Activated T-helper 1 cell treated with anti-CD3 and anti-CD28 coated beads, Interleukin-12 subunit alpha, Interleukin-12 subunit beta, Interleukin-2, Interleukin-4 antibody, amounts not matched to agents 30 ng/mL and 10 ng/mL and 1 ng/mL, durations not matched to agents 14 hours and 24 hours and 36 hours (primary cell): Measurements from ENCODE around the gene GLRB. TPM values are rescaled to one million over a fixed set of nuclear protein-coding genes. Genes with fewer than 3 reads are reported as not detected.

Experiments used
- DNase-seq: peaks from one replicate; pipeline ENCODE4 v3.0.0; 2021; ENCODE audit warnings: low spot score
- H3K27ac Mint-ChIP-seq: one replicate; pipeline ENCODE4 v1.8.0; 2021; ENCODE audit warnings: mild to moderate bottlenecking, mixed read lengths
- H3K27me3 Mint-ChIP-seq: one replicate; pipeline ENCODE4 v1.8.0; 2022; ENCODE audit warnings: mild to moderate bottlenecking, moderate library complexity, mixed read lengths; ENCODE audit not compliant: insufficient read depth
- H3K36me3 Mint-ChIP-seq: one replicate; pipeline ENCODE4 v1.8.0; 2021; ENCODE audit warnings: low read depth, mixed read lengths
- H3K4me1 Mint-ChIP-seq: one replicate; pipeline ENCODE4 v1.8.0; 2021; ENCODE audit warnings: low read depth, mixed read lengths
- H3K4me3 Mint-ChIP-seq: one replicate; pipeline ENCODE4 v1.8.0; 2021; ENCODE audit warnings: mild to moderate bottlenecking, moderate library complexity, mixed read lengths
- H3K9me3 Mint-ChIP-seq: one replicate; pipeline ENCODE4 v1.8.0; 2021; ENCODE audit warnings: mixed read lengths
- intact Hi-C: fragments of 100-400 bp; cut with micrococcal nuclease; formaldehyde crosslinking; loops from one replicate; pipeline ENCODE4 v1.15.1; 2024
- total RNA-seq: library from RNA; stranded (reverse); gene quantifications from 2 replicates; pipeline ENCODE4 v1.2.3, GENCODE V29; 2022

The GLRB gene
- total RNA-seq, 1 donor from 2014 or later: not detected

DNA sequence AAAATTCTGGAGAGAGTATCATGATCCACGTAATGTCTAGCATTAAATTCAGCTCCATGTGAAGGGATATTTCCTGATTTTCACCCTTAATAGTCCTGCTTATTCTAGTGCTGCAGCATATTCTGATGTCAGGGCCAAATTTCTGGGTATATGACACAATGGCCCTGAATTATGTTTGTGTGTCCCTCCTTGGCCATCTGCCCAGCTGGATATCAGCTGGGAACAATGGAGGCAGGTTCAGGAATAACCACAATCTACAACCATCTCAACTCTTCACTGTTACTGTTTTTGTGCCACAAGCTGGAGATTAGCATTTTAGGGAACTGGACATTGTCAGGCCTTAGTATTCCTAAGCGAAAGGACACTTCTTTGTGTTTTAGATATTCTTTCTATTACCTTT is 3.5 kb downstream of the GLRB start:
- intact Hi-C loops: no loop called here
- Mint-ChIP-seq H3K27ac (no peak overlapping the region), H3K9me3 (no peaks in the 10 kb centered on the region), H3K4me3 (no peak overlapping the region), H3K36me3 (peaks cover 2% of the 10 kb centered on the region), H3K4me1 (no peaks in the 10 kb centered on the region), H3K27me3 (peaks cover 16% of the 10 kb centered on the region)
- no peak for DNase-seq

- Mint-ChIP-seq H3K4me3 (no peak overlapping the region), H3K27ac (no peak overlapping the region), H3K4me1 (no peaks in the 10 kb centered on the region), H3K27me3 (peaks cover 7% of the 10 kb centered on the region), H3K36me3 (peaks cover 2% of the 10 kb centered on the region), H3K9me3 (no peaks in the 10 kb centered on the region)
- no peak for DNase-seq
- intact Hi-C loops: no loop called here
Measured at GRCh38 chr4:157080605-157081004, 4.7 kb downstream of the GLRB start.

DNA sequence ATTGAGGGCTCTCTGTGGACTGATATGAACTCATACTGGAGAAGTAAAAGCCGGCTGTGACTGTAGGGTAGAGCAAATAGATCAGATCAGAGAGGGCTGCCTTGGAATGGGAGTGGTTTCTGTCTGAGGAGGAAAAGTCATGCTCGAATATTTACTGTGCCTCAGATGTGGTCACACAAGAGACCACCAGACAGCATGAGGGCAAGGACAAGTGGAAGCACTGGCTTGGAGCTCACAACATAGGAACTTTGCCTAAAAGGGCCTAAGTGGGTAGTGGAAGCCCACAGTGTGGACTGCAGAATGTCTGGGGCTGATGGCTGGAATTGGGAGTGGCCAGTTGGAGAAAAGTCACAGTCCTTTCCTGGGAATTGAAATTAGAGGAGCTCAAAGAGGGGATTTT is 19.8 kb downstream of the GLRB start:
- Mint-ChIP-seq H3K27me3 (no peaks in the 10 kb centered on the region), H3K4me1 (no peaks in the 10 kb centered on the region), H3K9me3 (no peaks in the 10 kb centered on the region), H3K4me3 (no peak overlapping the region), H3K27ac (no peak overlapping the region), H3K36me3 (no peaks in the 10 kb centered on the region)
- no peak for DNase-seq
- intact Hi-C loops: no loop called here

GRCh38 chr4:157096439-157096838 is 20.5 kb downstream of the GLRB start:
- no peak overlapping the region for H3K27ac Mint-ChIP-seq
- no peaks in the 10 kb centered on the region for H3K9me3 Mint-ChIP-seq
- no peaks in the 10 kb centered on the region for H3K27me3 Mint-ChIP-seq
- H3K4me3 Mint-ChIP-seq: no peak overlapping the region
- DNase-seq: no peak
- H3K4me1 Mint-ChIP-seq: no peaks in the 10 kb centered on the region
- intact Hi-C loops: no loop called here
- no peaks in the 10 kb centered on the region for H3K36me3 Mint-ChIP-seq

DNA sequence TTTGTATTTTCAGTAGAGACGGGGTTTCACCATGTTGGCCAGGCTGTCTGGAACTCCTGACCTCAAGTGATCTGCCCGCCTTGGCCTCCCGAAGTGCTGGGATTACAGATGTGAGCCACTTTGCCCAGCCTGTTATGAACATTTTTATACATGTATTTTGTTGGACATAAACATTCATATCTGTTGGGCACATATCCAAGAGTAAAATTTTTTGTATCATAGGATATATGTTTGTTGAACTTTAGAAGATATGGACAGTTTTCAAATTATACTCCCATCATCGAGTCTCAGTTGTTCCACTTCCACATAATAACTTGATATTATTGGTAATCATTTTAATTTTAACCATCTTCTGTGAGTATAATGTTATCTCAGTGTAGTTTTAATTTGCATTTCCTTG is 23.6 kb downstream of the GLRB start:
- no peaks in the 10 kb centered on the region for H3K4me1 Mint-ChIP-seq
- no peak for DNase-seq
- intact Hi-C loops: no loop called here
- no peaks in the 10 kb centered on the region for H3K36me3 Mint-ChIP-seq
- no peak overlapping the region for H3K27ac Mint-ChIP-seq
- H3K9me3 Mint-ChIP-seq: no peaks in the 10 kb centered on the region
- no peak overlapping the region for H3K4me3 Mint-ChIP-seq
- H3K27me3 Mint-ChIP-seq: no peaks in the 10 kb centered on the region

DNA sequence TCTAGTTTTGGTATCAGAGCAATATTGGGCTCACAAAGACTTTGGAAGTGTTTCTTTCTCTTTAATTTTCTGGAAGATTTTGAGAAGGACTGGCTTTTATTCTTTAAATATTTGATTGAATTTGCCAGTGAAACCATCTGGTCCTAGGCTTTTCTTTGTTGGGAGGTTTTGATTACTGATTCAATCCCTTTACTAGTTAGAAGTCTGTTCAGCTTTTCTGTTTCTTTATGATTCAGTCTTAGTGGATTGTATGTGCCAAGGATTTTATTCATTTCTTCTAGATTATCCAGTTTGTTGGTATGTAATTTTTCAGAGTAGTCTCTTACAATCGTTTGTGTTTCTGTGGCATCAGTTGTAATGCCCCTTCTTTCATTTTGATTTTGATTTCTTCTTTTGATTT is 28.6 kb downstream of the GLRB start:
- no peaks in the 10 kb centered on the region for H3K27me3 Mint-ChIP-seq
- no peak overlapping the region for H3K4me3 Mint-ChIP-seq
- peaks cover 3% of the 10 kb centered on the region for H3K9me3 Mint-ChIP-seq
- no peak overlapping the region for H3K27ac Mint-ChIP-seq
- intact Hi-C loops: no loop called here
- no peak for DNase-seq
- no peaks in the 10 kb centered on the region for H3K36me3 Mint-ChIP-seq
- H3K4me1 Mint-ChIP-seq: no peaks in the 10 kb centered on the region

GRCh38 chr4:157114671-157115070 is 38.7 kb downstream of the GLRB start:
- H3K36me3 Mint-ChIP-seq: no peaks in the 10 kb centered on the region
- no peaks in the 10 kb centered on the region for H3K9me3 Mint-ChIP-seq
- no peak overlapping the region for H3K27ac Mint-ChIP-seq
- DNase-seq: no peak
- H3K4me1 Mint-ChIP-seq: no peaks in the 10 kb centered on the region
- H3K27me3 Mint-ChIP-seq: no peaks in the 10 kb centered on the region
- H3K4me3 Mint-ChIP-seq: no peak overlapping the region
- intact Hi-C loops: no loop called here

DNA sequence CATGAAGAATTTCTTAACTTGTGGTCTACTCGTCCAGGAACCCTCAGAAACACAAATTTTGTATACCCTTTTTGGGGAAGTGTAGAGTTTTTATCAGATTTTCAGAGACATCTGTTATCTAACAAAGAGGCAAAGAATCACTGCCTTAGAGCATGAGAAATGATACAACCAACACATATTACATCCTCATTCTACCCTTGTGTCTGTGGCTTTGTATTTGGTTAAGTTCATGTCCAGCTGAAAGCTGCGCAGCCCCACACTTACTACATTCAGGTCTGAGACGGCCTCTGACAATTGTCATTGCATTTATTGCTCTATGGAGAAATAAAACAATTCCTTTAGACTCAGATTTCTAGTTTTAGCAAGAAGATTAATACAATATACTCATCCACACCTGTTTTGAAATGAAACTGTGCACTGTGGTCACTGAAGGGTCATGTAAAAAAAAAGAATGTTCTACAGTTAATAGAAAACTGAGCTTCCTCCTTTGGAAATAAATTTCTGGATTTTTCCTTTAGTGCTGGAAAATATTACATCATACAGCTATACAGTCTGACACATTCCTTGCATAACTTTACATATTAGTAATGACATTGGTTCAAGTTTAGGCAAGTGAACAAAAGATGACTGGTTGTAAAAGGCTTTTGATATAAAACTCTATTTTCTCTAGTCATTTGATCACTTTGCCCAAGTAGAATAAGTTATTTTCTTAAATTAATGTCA is 39.8 kb downstream of the GLRB start:
- no peaks in the 10 kb centered on the region for H3K9me3 Mint-ChIP-seq
- H3K4me1 Mint-ChIP-seq: no peaks in the 10 kb centered on the region
- H3K27ac Mint-ChIP-seq: no peak overlapping the region
- no peaks in the 10 kb centered on the region for H3K36me3 Mint-ChIP-seq
- H3K27me3 Mint-ChIP-seq: no peaks in the 10 kb centered on the region
- no peak overlapping the region for H3K4me3 Mint-ChIP-seq
- no peak for DNase-seq
- intact Hi-C loops: no loop called here

GRCh38 chr4:157121401-157121800 is 45.5 kb downstream of the GLRB start:
- intact Hi-C loops: no loop called here
- Mint-ChIP-seq H3K36me3 (no peaks in the 10 kb centered on the region), H3K27ac (no peak overlapping the region), H3K9me3 (no peaks in the 10 kb centered on the region), H3K4me1 (no peaks in the 10 kb centered on the region), H3K27me3 (no peaks in the 10 kb centered on the region), H3K4me3 (no peak overlapping the region)
- DNase-seq: no peak

DNA sequence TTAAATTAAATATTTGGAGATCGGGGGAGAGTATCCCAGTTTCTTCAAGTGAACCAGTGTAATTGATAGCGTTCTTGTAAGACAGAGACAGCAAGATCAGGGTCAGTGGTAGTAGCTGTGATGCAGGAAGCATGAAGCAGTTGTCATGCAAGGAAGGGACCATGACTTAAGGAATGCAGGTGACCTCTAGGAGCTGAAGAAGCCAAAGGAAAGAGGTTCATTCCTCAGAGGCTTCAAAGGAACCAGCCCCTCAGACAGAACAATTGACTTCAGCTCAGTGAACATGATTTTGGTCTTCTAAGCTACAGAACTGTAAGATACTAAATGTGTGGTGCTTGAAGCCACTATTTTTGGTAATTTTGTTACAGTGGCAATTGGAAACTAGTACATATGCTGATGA is 51.6 kb downstream of the GLRB start:
- Mint-ChIP-seq H3K27me3 (no peaks in the 10 kb centered on the region), H3K36me3 (no peaks in the 10 kb centered on the region), H3K4me1 (no peaks in the 10 kb centered on the region), H3K27ac (no peak overlapping the region), H3K4me3 (no peak overlapping the region), H3K9me3 (no peaks in the 10 kb centered on the region)
- intact Hi-C loops: no loop called here
- DNase-seq: no peak

GRCh38 chr4:157128395-157128794 is 52.4 kb downstream of the GLRB start:
- no peak for DNase-seq
- H3K27me3 Mint-ChIP-seq: no peaks in the 10 kb centered on the region
- no peaks in the 10 kb centered on the region for H3K4me1 Mint-ChIP-seq
- no peaks in the 10 kb centered on the region for H3K36me3 Mint-ChIP-seq
- no peaks in the 10 kb centered on the region for H3K9me3 Mint-ChIP-seq
- no peak overlapping the region for H3K4me3 Mint-ChIP-seq
- intact Hi-C loops: no loop called here
- no peak overlapping the region for H3K27ac Mint-ChIP-seq

DNA sequence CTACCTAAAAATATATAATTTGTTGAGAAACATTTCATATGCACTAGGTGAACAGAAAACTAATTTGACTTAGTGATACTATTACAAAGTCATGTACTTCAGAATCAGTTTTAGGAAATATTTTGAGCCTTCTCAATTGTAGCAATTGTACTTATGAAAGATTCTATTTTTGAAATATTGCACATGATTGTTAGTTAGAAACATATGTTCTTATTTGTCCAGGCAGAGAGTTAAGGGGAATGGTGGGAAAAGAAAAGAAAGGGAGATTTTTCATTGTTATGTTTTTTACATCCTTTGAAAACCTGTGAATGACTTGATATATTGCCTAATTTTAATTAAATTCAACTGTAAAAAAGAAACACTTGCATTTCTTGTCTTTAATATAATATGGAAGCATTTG is 66.0 kb downstream of the GLRB start:
- no peaks in the 10 kb centered on the region for H3K4me1 Mint-ChIP-seq
- H3K36me3 Mint-ChIP-seq: no peaks in the 10 kb centered on the region
- no peak overlapping the region for H3K27ac Mint-ChIP-seq
- H3K4me3 Mint-ChIP-seq: no peak overlapping the region
- intact Hi-C loops: no loop called here
- no peaks in the 10 kb centered on the region for H3K27me3 Mint-ChIP-seq
- no peak for DNase-seq
- no peaks in the 10 kb centered on the region for H3K9me3 Mint-ChIP-seq

- no peak for DNase-seq
- Mint-ChIP-seq H3K9me3 (no peaks in the 10 kb centered on the region), H3K4me3 (no peak overlapping the region), H3K27ac (no peak overlapping the region), H3K4me1 (no peaks in the 10 kb centered on the region), H3K36me3 (no peaks in the 10 kb centered on the region), H3K27me3 (no peaks in the 10 kb centered on the region)
- intact Hi-C loops: no loop called here
Measured at GRCh38 chr4:157143369-157143768, 67.4 kb downstream of the GLRB start.

DNA sequence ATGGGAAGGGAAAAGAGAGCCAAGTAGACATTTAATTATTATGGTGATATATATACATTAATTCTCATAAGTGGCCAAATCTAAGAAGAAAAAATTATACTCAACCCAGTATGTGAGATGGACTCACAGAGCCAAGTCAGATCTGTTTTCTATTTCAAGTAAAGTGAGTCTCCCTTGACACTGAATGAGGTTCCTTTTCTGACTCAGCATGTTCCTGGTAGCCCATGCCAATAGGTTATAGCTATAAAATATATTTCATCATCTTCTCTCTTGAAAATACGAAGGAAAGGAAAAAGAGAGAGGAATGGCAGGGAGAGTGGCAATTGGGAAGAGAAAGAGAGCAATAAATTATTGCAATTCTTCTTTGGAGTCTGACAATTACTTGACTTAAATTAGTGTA is 75.8 kb downstream of the GLRB start:
- intact Hi-C loops: no loop called here
- Mint-ChIP-seq H3K4me3 (no peak overlapping the region), H3K36me3 (no peaks in the 10 kb centered on the region), H3K9me3 (peaks cover 4% of the 10 kb centered on the region), H3K27me3 (no peaks in the 10 kb centered on the region), H3K27ac (no peak overlapping the region), H3K4me1 (no peaks in the 10 kb centered on the region)
- DNase-seq: no peak
